Suppressor macrophage (primary cell): ENCODE data around the gene ABAT.
"Not testable (repeated sequence)": the region's sequence is repeated elsewhere in the genome, so short reads cannot be mapped to it uniquely, and the experiment has no call there.

Source experiments
- DNase-seq, 4 experiments: peaks; one replicate each; pipeline ENCODE4 v3.0.0-alpha.2; 2020 to 2022

The ABAT gene

DNA sequence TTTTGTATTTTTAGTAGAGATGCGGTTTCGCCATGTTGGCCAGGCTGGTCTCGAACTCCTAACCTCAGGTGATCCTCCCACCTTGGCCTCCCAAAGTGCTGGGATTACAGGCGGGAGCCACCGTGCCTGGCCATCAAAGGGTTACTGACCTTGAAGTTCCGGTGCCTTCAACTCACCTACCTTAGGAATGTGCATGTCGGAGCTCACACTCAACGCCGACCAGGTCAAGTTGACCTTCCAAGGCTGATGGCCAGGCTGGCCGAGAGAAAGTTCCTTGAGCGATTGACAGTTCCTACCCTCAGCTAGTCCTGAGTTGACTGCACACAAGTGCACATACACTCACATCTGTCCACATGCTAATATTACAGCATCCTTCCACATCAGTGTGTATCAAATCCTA is 111.9 kb downstream of the ABAT start:
- not testable (repeated sequence) for DNase-seq

DNA sequence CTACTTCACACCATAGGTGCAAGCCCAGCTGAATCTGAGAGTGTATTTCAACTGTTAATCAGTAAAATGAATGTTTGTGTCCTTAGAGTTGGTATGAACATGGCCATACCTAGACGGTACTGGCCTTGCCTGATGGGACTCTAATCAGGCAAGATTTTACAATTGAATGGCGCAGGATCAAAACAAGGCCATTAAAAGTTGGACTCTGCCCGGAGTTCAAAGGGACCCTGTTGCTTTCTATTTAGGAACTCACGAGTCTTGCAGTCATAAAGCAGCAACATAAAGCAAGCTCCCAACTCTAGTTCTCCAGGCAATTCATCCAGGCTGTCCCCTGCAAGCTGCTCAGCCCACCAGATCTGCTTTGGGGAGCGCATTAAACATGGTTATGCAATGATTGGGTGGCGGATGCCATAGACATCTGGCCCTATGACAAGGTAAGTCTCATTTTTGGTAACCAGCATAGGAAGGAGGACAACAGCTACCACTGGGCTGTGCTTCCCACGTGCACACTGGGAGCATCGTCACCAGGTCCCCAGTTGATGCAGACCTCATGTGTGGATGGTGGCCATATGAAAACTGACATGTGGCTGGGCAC is 114.3 kb downstream of the ABAT start:
- DNase-seq = no peak

DNA sequence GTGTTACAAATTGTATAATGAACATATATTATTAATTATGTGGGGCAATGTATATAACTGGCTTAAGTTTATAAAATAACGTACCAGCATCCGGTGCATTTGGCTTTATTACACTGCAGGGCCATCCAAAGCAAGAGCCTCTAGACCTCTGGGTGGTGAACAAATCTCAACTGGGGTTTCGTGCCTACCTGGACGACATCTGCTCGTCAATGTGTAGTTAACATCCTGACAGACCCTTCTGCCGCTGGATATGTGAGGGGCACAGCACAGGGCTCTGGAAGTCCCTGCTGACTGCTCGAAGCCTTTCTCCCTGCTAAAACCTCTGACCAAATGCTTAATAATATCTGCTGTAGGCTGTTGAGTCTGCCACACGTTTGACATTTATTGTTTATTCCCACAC is 120.7 kb downstream of the ABAT start:
- no peak for DNase-seq

DNA sequence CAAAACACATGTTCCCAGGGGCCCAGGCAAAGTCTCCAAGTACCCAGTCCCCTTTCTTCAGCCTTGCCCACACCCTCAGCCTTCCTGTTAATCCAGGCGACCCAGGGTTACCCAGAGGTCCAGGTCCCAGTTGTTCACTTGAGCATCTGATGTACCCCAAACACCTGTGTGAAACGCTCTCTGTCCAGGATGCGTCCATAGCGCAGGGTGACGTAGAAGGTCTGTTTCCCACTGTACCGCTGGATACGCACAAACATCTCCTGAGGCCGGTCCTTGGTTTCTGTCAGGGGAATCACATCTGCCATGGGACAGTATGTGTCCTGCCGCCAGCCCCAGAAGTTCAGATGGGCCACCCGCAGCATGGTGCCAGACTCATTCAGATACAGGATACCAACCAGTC is 121.4 kb downstream of the ABAT start:
- no peak for DNase-seq

DNA sequence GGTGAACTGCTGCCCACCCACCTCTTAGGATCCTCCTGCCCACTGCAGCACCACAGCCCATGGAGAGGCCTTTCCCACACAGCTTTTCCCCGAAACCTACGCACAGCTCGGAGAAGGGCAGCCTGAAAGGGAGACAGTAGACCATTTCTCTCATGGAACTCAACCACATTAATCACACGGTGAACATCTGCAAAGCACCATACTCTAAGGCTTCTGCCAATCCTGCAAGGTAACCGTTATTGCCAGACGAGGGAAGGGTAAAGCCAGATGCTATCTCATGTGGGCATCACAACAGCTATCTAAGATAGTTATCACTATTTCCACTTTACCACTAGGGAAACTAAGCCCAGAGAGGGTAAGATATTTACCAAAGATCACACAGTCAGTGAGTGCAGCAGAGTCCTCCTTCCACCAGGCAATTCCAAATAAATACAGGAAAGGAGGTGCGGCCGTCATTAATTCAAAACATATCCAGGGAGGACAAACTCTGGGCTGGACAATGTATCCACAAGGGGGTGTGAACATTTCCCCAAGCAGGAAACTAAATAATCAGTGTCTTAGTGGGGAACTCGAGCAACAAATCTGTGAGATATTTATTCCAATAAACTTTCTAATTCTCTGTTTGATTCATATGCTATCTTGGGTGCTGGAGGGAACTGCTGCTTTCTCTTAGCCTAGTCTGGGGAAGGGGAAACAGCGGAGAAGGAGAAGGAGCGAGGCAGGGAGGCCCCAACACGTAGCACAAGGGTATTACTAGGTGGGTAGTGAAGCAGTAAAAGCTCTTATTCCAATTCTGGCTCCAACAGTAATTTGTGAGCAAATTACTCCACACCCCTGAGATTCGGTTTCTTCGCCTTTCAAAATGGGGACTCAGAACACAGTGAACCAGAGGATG is 122.3 kb downstream of the ABAT start:
- no peak for DNase-seq

DNA sequence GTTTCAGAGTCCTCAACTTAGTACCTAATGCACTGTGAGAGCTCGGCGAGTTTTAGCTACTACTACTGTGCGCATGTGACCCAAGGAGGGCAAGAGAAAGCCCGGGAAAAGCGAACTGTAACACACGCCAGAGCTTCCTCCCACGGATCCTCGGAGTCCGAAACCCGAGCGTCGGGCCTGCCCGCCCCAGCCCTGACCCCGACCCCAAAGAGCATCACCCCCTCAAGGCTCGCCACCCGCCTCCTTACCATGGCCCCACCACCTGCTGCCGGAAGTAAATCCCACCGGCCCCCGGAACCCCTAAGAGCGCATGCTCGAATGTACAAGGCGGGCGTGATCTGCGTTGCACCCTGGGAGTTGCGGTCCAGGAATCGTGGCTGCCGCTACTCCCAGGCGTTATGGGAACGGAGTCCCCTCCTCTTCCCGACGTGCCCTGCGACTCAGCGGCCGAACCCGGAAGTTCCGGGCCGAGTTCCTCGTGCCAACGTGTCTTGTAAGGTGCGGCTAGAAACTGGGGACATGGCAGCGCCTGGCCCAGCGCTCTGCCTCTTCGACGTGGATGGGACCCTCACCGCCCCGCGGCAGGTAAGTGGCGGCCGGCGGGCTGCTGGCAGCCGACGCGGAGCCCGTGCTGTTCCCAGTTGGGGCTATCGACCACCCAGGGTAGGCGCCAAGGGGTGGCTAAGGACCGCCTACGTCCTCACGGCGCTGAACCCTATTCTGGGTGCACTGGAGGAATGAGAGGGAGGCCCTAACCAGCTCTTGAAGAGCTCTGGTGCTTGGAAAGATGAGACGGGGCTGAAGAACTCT is 123.2 kb downstream of the ABAT start, which contains the start of the genes PMM2 and TMEM186:
Gene PMM2 (plus strand): TSS at position 476 of the 810 bp plus-strand sequence. CDS start 44 bp downstream, at position 520.
Gene TMEM186 (minus strand): TSS at position 276 of the 810 bp plus-strand sequence. CDS start 25 bp downstream, at position 251.
- peak; percentile 97 to 99 (median 98) for DNase-seq

DNA sequence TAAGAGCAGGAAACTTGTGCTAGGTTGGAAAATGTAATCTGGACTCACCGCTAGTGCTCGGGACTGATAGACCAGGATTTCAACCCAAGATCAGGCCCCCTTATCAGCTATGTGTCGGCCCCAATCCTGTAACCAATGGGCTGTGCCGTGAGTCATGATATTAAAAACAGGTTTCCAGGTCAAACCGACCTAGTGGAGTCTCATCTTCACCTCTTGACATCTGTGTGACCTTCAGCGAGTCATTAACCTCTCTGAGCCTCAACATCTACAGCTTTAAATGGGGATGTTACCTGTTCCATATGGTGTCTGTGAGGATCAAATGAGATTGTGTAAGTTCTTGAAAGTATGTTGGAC is 123.7 kb downstream of the ABAT start:
- peak in 2 of 4 experiments; percentile 10 to 12 for DNase-seq

DNA sequence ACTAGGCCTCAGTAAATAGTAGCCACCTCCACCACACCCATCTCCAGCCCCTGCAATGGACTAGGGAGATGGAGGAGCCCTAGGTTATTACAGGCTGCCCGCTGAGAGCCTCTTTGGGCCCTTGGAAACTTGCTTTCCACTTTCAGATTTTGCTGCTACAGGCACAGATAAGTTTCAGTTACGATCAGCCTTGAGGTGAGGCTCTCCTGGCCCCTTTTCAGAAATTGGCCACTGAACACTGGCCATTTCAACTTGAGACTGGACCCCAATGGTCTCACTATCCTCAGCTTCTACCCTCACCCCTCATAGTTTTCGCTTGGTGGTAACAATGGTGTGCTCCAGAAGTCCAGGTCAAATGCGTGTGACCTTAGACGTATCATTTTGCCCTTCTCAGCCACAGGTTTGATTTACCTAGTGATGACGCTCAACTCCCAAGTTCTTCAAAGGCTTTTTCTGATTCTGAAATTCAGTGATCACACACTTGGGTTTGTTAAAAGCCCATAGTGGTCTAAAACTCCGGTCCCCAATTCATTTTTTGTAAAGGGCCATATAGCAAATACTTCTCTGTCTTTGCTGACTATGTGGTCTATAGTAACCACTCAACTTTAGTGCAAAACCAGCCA is 124.2 kb downstream of the ABAT start:
- peak in 1 of 4 experiments; percentile 8 for DNase-seq

DNA sequence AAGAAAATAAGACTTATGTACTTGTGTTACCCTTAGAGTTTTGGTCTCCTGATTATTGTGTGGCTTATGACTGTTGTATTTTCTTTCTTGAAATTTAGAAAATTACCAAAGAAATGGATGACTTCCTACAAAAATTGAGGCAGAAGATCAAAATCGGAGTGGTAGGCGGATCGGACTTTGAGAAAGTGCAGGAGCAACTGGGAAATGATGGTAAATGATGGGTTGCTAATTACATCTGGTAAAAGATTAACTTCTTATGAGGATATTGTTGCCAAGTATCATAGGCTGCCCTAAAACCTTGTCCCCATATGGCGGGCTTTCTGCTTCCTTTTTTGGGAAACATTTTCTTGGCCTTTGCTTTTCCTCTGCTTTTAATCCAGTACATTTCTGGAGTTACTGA is 127.3 kb downstream of the ABAT start:
- DNase-seq = no peak

DNA sequence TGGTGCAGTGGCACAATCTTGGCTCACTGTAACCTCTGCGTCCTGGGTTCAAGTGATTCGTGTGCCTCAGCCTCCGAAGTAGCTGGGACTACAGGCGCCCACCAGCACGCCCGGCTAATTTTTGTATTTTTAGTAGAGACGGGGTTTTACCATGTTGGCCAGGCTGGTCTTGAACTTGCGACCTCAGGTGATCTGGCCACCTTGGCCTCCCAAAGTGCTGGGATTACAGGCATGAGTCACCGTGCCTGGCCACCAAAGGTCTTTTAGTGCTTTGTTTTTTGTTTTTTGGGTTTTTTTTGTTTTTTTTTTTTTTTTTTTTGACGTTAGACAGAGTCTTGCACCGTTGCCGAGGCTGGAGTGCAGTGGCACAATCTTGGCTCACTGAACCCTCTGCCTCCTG is 129.3 kb downstream of the ABAT start:
- DNase-seq = not testable (repeated sequence)

DNA sequence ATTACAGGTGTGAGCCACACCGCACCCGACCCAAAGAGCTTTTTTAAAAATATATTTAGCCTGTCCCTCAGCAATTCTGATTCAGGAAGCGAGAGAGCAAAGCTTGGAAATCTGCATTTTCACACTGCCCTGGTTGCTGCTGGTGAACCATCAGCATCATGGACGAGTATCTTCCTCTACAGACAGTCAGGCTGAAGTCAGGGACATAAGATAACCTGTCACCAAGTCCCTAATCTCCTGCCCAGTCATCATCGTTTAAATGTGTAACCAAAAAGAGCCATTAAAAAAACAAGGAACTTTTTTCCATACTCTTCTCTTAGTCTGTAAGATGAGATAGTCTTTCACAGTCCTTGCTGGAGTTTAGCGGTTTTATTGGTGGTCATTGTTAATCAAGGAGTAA is 129.9 kb downstream of the ABAT start:
- no peak for DNase-seq

DNA sequence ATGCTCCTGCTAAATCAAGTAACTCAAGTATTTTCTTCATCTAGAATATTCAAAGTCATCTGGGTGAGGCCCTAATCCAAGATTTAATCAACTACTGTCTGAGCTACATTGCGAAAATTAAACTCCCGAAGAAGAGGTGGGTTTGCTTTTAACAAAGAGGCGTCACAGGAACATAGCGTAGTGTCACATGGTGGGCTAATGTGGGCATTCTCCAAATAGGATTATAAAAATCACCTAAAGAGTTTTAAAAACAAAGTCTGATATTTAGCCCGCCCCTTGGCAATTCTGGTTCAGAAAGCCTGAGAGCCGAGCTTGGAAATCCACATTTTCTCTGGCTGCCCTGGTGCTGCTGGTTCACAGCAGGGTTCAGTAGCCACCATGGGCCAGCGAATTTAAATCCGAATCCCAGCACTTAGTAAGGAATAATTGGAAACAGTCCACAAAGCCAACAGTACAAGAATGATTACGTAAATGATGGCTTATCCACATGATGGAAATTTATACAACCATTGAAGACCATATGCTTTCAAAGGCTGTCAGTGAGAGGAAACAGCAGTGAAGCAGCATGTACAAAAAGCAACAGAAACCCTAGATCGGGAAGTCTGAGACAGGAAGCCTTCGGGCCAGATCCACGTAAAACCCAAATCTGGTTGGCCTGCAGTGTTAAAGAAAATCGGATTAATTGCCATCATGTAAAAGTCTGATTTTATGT is 132.0 kb downstream of the ABAT start:
- no peak for DNase-seq

DNA sequence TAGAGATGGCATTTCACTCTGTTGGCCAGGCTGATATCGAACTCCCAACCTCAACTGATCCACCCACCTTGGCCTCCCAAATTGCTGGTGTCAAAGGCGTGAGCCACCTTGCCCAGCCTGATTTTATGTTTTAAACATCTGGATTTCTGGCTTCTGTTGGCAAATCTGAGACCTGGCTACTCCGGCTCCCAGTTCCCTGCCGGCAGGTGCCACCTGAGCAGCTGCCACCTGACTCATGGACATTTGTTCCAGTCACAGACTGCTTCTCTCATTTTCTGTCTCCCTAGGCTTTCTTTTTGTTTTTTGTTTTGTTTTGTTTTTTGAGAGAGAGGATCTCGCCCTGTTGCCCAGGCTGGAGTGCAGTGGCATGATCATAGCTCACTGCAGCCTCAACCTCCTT is 132.8 kb downstream of the ABAT start:
- DNase-seq = no peak

DNA sequence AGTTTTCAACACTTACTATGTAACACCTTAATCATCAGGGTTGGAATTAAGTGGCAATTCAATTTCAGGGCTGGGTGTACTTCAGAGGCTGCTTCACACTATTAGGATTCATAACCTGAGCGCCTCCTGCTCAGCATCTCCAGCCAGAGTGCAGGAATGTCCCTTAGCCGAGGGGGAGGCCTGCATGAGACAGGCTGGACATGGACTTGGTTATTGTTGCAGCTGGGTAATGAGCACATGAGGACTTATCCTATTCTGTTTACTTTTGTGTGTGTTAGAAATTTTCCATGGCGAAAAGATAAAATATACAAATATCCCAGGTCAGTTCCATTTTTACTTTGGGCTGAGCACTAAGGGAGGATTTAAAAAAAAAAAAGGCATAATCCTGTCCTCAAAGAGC is 133.6 kb downstream of the ABAT start:
- no peak for DNase-seq

DNA sequence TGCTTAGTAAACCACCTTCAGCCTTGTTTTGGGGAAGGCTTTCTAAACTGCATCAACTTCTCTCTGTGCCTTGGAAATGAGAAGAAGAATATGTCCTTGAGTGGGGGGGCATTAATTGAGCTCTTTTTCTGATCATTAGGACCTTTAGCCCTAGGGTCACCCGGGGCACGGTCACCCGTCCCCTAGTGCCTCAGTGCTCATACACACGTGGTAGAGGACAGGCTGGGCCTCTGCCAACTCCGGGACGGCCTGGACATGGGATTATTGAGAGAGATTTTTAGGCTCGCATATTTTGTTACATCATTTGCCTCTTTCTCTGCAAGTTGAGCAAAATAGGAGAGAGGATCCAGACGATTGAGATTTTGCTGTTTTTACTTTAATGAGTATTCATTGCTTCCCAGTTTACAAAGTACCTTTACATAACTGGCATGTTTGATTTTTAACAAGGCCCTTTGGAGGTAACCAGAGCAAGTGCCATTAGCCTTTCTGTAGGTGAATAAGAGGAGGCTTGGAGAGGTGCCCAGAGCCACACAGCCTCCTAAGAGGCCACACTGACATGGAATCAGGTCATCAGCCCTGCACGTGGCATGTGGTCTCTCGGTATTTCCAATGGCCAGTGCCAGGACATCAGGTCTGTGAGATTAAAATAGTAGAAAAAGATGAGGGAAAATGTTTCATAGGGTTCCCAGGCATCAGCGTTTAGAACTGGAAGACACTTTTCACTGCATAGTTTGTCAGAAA is 134.4 kb downstream of the ABAT start:
- no peak for DNase-seq

DNA sequence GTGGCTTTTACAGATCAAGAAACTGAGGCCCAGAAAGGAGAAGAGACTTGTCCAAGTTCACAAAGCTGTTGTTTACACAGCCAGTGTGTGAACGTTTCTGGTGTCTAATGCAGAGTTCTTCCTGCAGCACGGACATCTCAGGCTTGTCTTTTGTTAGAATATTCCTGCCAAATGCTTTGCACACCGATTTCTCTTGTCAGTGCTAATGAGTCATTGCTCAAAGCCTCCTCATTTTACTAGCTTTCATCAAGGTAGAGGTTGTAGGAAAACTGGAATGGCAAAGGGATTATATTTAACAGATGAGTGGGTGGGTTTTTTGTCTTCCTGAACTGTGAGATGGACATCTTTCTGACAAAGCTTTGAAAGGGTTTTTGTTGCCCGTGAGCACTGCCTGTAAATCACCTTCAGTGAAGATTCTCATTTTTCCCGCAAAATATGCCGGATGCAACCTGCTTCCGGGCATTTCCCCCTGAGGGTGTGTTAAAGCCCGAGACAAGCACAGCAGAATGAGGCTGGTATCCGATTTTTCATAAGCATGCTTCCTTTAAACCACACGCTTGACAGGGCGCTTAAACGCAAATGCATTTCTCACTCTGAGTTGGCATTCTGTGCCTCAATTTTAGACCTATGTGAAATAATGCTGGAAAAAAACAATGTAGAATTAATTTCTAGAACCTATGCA is 137.9 kb downstream of the ABAT start:
- no peak for DNase-seq

DNA sequence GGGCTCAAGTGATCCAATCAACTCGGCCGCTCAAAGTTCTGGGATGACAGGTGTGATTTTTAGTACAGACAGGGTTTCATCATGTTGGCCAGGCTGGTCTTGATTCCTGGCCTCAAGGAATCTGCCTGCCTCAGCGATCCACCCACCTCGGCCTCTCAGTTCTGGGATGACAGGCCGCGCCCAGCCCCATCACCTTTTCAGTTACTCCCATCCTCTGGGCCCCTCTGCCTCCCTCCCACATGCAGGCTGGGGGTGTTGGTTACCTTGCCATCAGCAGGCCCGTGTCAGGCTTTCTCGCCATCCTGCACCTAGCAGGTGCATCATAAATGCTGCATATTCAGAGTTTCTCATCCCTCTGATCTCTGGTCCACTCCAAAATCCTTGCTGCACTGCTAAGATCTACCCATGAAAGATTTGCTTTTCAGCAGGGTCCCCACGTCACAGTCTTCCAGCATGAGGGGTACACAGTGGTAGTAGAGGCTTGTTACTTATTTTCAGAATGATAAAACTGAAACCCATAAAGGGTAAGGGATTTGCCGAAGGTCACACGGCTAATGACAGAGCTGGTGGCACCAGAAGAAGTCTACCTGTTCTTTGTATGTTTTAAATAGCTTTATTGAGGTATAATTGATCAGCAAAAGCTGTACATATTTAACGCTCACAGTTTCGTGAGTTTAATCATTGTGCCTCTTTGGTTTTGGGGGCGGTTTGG is 139.8 kb downstream of the ABAT start:
- DNase-seq = no peak

DNA sequence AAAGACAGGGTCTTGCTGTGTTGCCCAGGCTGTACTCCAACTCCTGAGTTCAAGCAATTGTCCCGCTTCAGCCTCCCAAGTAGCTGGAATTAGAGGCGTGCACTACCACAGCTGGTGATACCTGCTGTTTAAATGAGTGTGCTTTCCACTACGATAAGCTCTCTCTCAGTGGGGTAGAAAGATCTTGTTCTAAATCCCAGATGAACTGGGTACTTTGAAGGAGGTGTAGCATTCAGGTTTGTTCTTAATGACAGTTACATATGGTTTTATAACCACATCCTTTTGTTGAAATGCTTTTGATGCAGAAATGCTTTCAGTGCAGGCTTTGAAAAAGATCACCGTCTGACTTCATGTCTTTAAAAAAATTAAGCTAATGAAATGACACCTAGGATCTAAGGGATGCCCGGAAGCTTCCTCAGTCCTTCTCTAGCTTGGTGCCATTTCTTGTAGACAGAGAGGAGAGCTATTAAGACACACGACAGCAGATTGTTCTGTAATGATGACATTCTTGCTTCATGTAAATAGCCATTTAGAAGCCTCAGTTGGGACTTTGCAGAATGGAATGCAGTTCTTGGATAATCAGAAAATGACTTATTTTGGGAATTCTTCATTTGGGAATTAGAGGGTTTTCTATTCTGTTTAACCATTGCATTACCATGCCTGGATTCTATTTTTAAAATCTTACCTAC is 142.7 kb downstream of the ABAT start:
- DNase-seq = peak in 2 of 4 experiments; percentile 9 to 20
